Ascending aorta (tissue), 2 donors: ENCODE measurements around the gene SPNS2. TPM values are rescaled to one million over a fixed set of nuclear protein-coding genes. Genes with fewer than 3 reads are reported as not detected.
A peak's percentile ranks its signal among the peaks of the same experiment; 100 is the strongest.

Experiments used
- DNase-seq, 2 donors: peaks; one replicate each; pipeline ENCODE4 v3.0.0-alpha.2; 2019; ENCODE audit warnings: low spot score in 2 of 2
- H3K27ac ChIP-seq, 2 donors: fragments of 200-600 bp; sonication (generic); one replicate each; pipeline ENCODE4 v1.5.1; 2016 to 2017; ENCODE audit warnings: mild to moderate bottlenecking in 1 of 2
- H3K27me3 ChIP-seq: fragments of 200-600 bp; sonication (generic); one replicate; pipeline ENCODE4 v1.5.1; 2017
- H3K36me3 ChIP-seq, 2 donors: fragments of 200-600 bp; sonication (generic); one replicate each; pipeline ENCODE4 v1.5.1; 2016
- H3K4me1 ChIP-seq, 2 donors: fragments of 200-600 bp; sonication (generic); one replicate each; pipeline ENCODE4 v1.5.1; 2016 to 2017; ENCODE audit warnings: mild to moderate bottlenecking in 1 of 2
- H3K4me3 ChIP-seq, 2 donors: fragments of 200-600 bp; sonication (generic); one replicate each; pipeline ENCODE4 v1.5.1; 2016 to 2017; ENCODE audit warnings: mild to moderate bottlenecking in 1 of 2
- H3K9me3 ChIP-seq, 2 donors: fragments of 200-600 bp; sonication (generic); one replicate each; pipeline ENCODE4 v1.5.1; 2016
- intact Hi-C: fragments of 100-400 bp; cut with DNase I; formaldehyde crosslinking; loops from one replicate; pipeline ENCODE4 v1.15.1; 2023
- total RNA-seq: library from RNA; depleted of rRNA; stranded (reverse); fragments of >200 nt; gene quantifications from one replicate; pipeline ENCODE4 v1.1.0, GENCODE V29; 2016
- TF ChIP-seq, protein P1 (sequence below), 3 experiments: fragments of 200-600 bp in 2 of 3; fragments of 450-650 bp in 1 of 3; sonication (generic) in 2 of 3; IDR thresholded peaks; one replicate each; pipeline ENCODE4 v1.5.1; 2016 to 2019; ENCODE audit warnings: antibody characterized with exemption in 3 of 3, mild to moderate bottlenecking in 1 of 3, moderate library complexity in 1 of 3

The SPNS2 gene
- total RNA-seq, 1 donor from 2014 or later, result 107 TPM

DNA sequence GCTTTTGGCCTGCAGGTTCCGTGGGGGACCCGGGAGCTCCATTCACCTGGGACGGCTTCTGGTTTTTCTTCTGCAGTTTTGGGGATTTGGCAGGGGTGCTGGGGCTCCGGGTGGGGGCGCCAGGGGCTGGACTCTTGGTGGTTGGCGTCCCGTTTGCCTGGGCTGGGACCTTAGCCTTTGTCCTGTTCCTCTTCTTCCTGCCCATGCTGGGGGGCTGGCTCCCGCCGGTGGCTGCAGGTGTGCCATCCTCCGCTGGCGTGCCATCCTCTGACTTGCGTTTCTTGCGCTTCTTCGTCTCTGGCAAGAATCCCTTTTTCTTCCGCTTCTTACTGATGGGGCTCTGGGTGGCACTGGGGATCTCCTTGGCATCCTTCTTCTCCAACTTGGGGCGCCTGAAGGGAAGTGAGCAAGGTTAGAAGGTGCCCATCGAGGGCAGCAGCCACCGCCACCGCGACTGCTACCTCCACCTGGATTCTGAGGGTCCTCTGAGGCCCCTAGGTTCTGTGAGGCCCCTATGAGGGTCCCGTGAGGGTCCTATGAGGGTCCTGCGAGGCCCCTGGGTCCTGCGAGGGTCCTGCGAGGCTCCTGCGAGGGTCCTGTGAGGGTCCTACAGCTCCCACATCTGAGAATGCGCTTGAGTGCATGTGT lies 41.0 kb downstream of the SPNS2 start:
- peaks cover 55 to 63% of the 10 kb centered on the region in 2 donors for H3K36me3 ChIP-seq
- H3K27ac ChIP-seq, result no peak overlapping the region
- H3K9me3 ChIP-seq, result no peaks in the 10 kb centered on the region
- TF ChIP-seq, protein P1, sequence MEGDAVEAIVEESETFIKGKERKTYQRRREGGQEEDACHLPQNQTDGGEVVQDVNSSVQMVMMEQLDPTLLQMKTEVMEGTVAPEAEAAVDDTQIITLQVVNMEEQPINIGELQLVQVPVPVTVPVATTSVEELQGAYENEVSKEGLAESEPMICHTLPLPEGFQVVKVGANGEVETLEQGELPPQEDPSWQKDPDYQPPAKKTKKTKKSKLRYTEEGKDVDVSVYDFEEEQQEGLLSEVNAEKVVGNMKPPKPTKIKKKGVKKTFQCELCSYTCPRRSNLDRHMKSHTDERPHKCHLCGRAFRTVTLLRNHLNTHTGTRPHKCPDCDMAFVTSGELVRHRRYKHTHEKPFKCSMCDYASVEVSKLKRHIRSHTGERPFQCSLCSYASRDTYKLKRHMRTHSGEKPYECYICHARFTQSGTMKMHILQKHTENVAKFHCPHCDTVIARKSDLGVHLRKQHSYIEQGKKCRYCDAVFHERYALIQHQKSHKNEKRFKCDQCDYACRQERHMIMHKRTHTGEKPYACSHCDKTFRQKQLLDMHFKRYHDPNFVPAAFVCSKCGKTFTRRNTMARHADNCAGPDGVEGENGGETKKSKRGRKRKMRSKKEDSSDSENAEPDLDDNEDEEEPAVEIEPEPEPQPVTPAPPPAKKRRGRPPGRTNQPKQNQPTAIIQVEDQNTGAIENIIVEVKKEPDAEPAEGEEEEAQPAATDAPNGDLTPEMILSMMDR (IDR thresholded peaks at IDR 0.05), result no peak
- H3K4me3 ChIP-seq, result no peak overlapping the region
- H3K27me3 ChIP-seq, result no peaks in the 10 kb centered on the region
- intact Hi-C loops, result loop anchor here (5.0 kb wide), 1 partner anchor 117 kb away; no protein-coding TSS in a partner anchor
- H3K4me1 ChIP-seq, result peaks cover 4 to 20% of the 10 kb centered on the region in 2 donors
- DNase-seq, result no peak

GRCh38 chr17:4540224-4540651 lies 41.6 kb downstream of the SPNS2 start:
- intact Hi-C loops, result loop anchor here (5.0 kb wide), 1 partner anchor 118 kb away; no protein-coding TSS in a partner anchor
- Histone ChIP-seq H3K4me3 (no peak overlapping the region), H3K27me3 (no peaks in the 10 kb centered on the region), H3K4me1 (peaks cover 4 to 20% of the 10 kb centered on the region in 2 donors), H3K27ac (no peak overlapping the region), H3K36me3 (peaks cover 60 to 68% of the 10 kb centered on the region in 2 donors), H3K9me3 (no peaks in the 10 kb centered on the region)
- TF ChIP-seq, protein P1 (IDR thresholded peaks at IDR 0.05), result no peak
- no peak for DNase-seq

GRCh38 chr17:4540687-4541327 lies 42.1 kb downstream of the SPNS2 start:
- TF ChIP-seq, protein P1 (IDR thresholded peaks at IDR 0.05), result no peak
- Histone ChIP-seq H3K27me3 (no peaks in the 10 kb centered on the region), H3K4me3 (no peak overlapping the region), H3K4me1 (peaks cover 4 to 20% of the 10 kb centered on the region in 2 donors), H3K27ac (peak overlapping the region in 1 of 2 donors; percentile 26), H3K36me3 (peaks cover 63 to 74% of the 10 kb centered on the region in 2 donors), H3K9me3 (no peaks in the 10 kb centered on the region)
- intact Hi-C loops, result loop anchor here (5.0 kb wide), 1 partner anchor 119 kb away; no protein-coding TSS in a partner anchor
- DNase-seq, result no peak

GRCh38 chr17:4541328-4542002 lies 42.8 kb downstream of the SPNS2 start:
- TF ChIP-seq, protein P1 (IDR thresholded peaks at IDR 0.05), result peak in 1 of 3 experiments; percentile 21
- Histone ChIP-seq H3K36me3 (peaks cover 65 to 79% of the 10 kb centered on the region in 2 donors), H3K27me3 (no peaks in the 10 kb centered on the region), H3K27ac (peak overlapping the region in 1 of 2 donors; percentile 26), H3K4me1 (peaks cover 4 to 14% of the 10 kb centered on the region in 2 donors), H3K4me3 (no peak overlapping the region), H3K9me3 (no peaks in the 10 kb centered on the region)
- intact Hi-C loops, result loop anchor here (5.0 kb wide), 1 partner anchor 119 kb away; no protein-coding TSS in a partner anchor
- no peak for DNase-seq

- no peak overlapping the region for H3K27ac ChIP-seq
- no peak for DNase-seq
- H3K27me3 ChIP-seq, result no peaks in the 10 kb centered on the region
- peaks cover 71 to 86% of the 10 kb centered on the region in 2 donors for H3K36me3 ChIP-seq
- H3K4me3 ChIP-seq, result no peak overlapping the region
- H3K9me3 ChIP-seq, result no peaks in the 10 kb centered on the region
- peaks cover under 1 to 7% of the 10 kb centered on the region in 2 donors for H3K4me1 ChIP-seq
- intact Hi-C loops, result loop anchor here (5.0 kb wide), 1 partner anchor 120 kb away; no protein-coding TSS in a partner anchor
- TF ChIP-seq, protein P1 (IDR thresholded peaks at IDR 0.05), result no peak
Observed at GRCh38 chr17:4542003-4542725, 43.5 kb downstream of the SPNS2 start.
